ENCODE results near the gene MATCAP1. TPM values are rescaled to one million over a fixed set of nuclear protein-coding genes. Genes with fewer than 3 reads are reported as not detected.

The MATCAP1 gene
- total RNA-seq (ENCODE audit: insufficient read depth, low replicate concordance), result 2.6 TPM

GRCh38 chr16:67183627-67184452 is at the start of gene MATCAP1:
Gene MATCAP1, minus strand, starts transcription at chr16:67183963. Its CDS starts 3,353 bp downstream, at chr16:67180610.
- peak; percentile 99 for DNase-seq (ENCODE audit: low spot score)

GRCh38 chr16:67230809-67231660 is 47.3 kb upstream of the MATCAP1 start:
- DNase-seq (ENCODE audit: low spot score), result no peak

DNA sequence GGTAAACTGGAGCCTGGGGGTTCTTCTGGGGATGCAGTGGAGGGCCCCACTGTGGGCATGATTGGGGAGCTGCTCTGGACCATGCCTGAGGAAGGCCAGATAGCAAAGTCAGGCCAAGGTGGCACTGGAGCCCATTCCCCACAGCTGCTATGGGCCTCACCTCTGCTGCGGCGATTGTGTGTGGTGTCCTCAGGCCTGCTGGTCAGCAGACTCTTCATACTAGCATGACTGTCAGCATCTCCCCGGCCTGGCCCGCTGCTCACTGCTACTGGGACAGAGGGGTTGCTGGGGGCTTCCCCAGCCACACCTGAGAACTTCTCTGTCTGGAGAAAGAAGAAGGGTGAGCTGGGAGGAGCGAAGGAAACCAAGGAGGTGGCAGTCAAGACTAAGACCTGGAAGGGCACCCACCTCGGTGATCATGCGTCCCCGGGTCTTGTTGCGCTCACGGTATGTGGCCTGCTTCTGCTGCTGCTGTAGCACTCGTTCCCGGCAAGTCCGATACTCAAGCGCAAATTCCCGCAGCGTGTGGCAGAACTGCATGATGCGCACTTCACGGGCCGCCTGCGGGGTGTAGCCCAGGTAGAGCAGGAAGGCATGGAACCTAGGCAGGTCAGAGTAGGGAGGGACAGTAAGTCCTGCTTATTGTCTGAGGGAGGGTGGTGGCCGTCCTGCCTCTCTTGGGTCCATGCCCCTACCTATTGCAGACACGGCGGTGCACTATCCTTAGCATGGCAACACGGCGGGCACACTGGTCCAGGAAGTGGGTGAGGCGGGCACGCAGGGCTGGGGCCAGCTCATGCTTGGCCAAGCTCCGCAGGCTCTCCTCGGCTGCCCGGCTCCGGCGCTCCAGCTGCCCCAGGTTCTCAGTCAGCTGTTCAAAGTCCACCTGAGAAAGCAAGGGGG is 46.4 kb upstream of the MATCAP1 start:
- no peak for DNase-seq (ENCODE audit: low spot score)

DNA sequence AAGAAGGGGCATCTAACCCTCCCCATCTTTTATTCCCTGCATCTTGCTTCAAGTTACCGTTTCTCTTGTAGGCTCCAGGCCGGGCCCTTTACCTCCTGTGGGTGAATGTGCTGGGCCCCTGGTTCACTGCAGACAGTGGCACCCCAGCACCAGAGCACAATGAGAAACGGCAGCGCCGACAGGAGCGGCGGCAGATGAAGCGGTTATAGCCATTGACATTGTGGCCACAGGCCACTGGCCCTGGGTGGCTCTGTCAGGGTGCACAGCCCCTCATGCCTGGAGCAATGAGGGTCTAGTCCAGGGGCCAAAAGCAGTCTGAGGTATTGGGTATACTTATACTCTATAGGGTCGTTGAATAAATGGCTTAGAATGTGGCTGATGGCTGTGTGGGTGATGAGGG is 45.1 kb upstream of the MATCAP1 start:
- DNase-seq (ENCODE audit: low spot score), result no peak

GRCh38 chr16:67228034-67228785 is 44.4 kb upstream of the MATCAP1 start:
- DNase-seq (ENCODE audit: low spot score), result no peak

- no peak for DNase-seq (ENCODE audit: low spot score)
Measured at GRCh38 chr16:67227567-67227921, 43.8 kb upstream of the MATCAP1 start.

- DNase-seq (ENCODE audit: low spot score), result peak; percentile 99
Measured at GRCh38 chr16:67226804-67227566, 43.2 kb upstream of the MATCAP1 start, which contains the start of gene TMEM208. Gene TMEM208, plus strand, starts transcription at chr16:67227130. Its CDS starts 89 bp downstream, at chr16:67227219.

DNA sequence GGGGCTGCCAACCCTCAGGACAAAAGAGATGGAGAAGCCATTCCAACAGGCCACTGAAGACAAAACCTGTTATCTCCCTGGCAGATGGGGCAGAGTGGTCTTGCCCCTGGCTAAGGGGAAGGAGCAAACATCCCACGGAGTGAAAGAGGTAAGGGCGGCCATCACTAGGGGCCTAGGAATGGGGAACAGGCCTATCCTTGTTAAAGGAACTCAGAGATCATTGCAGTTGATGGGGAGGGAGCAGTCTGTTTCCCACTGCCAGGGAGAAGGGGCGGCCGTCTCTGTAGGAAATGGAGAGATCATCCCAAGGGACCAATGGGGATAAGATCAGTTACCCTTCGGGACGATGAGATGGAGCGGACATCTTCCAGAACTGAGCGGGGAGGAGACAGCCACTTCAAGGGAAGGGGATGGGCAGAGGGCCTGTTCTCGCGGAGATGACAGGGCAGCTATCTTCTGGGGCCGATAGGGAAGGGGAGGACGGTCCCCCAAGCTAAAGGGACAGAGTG is 42.6 kb upstream of the MATCAP1 start:
- no peak for DNase-seq (ENCODE audit: low spot score)

- DNase-seq (ENCODE audit: low spot score), result no peak
Measured at GRCh38 chr16:67223992-67224391, 40.2 kb upstream of the MATCAP1 start.

- peak; percentile 63 for DNase-seq (ENCODE audit: low spot score)
Measured at GRCh38 chr16:67216612-67217490, 33.1 kb upstream of the MATCAP1 start.

DNA sequence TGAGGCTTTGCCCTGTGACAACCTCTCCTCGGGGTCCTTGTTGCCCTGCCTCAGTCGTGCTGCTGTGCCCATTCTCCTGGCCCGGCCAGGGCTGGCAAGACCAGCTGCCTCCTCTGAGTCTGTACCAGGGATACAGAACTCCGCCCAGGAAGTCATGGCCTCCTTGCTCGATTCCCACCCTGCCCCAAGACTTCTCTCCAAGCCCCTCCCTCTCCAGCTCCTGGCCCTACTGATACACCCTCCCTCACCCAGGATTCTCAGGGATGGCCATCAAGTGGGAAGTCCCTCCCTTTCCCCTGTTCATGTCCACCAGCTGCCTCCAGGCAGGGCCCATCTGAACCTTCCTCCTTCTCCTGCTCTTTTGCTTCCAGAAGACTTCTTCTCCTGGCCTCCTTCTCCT is 31.9 kb upstream of the MATCAP1 start:
- no peak for DNase-seq (ENCODE audit: low spot score)

GRCh38 chr16:67213197-67214019 is 29.6 kb upstream of the MATCAP1 start:
- no peak for DNase-seq (ENCODE audit: low spot score)

DNA sequence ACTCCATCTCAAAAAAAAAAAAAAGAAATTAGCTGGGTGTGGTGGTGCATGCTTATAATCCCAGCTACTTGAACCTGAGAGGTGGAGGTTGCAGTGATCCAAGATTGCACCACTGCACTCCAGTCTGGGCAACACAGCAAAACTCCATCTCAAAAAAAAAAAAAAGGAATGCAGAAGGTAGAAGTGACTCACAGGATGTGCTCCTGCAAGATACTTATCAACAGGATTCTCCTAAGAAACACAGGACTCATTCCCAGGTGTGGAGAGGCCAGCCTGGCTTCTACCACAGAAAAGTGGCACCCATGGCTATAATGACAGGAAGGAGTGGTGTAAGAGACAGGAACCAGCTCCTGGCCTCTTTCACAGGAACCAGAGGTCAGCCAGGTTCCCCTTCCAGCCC is 29.0 kb upstream of the MATCAP1 start:
- DNase-seq (ENCODE audit: low spot score), result no peak

DNA sequence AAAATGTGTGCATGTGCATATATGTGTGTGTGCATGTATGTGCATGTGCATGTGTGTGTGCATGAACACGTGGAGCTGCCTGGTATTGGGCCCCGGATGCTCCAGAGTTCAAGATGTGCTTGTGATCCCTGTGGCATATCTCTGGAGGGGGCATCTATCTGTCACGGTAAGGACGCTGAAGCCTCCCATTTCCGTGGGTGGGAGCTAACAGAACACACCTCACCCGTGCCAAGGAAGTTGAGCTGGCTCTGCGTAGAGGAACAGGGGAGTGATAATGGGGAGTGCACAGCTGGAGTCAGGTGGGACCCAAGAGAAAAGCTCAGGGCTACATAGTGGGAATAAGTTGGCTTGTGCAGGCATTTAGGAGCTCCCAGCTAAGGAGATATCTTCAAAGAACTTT is 27.9 kb upstream of the MATCAP1 start:
- DNase-seq (ENCODE audit: low spot score), result no peak

DNA sequence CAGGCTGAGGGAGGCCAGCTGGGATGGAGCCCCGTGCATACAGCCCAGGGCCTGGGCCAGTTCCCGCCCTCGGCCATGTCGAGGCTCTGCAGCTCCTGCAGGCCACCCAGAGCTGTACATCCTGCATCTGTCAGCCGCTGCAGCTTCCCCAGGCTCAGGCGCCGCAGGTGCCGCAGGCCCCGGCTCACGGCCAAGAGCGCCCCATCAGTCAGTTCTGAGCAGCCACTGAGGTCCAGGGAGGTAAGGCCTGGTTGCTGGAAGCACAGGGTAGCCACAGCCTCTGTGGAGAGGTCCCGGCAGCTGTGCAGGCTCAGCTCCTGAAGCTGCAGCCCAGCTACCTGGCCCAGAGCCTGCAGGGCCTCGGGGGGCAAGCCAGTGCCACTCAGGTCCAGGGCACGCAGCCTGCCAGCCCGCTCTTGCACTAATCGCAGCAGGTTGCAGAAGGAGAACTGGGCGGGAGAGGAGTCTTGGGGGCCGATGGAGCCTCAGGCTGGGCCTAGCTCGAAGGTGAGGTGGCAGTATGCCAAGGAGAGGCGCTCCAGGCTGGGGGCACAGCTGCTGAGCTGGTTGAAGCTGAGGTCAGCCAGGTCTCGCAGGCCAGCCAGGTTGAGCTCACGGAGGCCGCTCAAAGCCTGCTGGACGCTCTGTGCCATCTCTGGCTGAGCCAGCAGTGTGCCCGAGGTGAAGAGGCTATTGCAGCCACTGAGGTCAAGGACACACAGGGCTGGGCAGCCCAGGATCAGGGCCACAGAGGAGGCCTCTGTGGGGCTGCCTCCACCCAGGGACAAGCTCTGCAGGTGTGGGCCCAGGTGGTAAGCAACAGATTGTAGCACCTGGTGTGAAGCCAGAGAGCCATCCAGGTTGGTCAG is 26.5 kb upstream of the MATCAP1 start:
- DNase-seq (ENCODE audit: low spot score), result no peak

- no peak for DNase-seq (ENCODE audit: low spot score)
Measured at GRCh38 chr16:67209565-67209964, 25.8 kb upstream of the MATCAP1 start.
